MG63 (cell line): ENCODE measurements around the gene IGIP. TPM values are rescaled to one million over a fixed set of nuclear protein-coding genes. Genes with fewer than 3 reads are reported as not detected.

Source experiments
- DNase-seq: peaks from one replicate; pipeline ENCODE4 v3.0.0-alpha.2; 2020
- H3K27me3 ChIP-seq: fragments of 250-450 bp; sonication (Bioruptor Pico); 2 replicates; pipeline ENCODE4 v1.5.1; 2020; ENCODE audit warnings: mild to moderate bottlenecking, moderate library complexity
- H3K36me3 ChIP-seq: fragments of 250-450 bp; sonication (Bioruptor Pico); 2 replicates; pipeline ENCODE4 v1.5.1; 2020; ENCODE audit warnings: mild to moderate bottlenecking, moderate library complexity
- H3K4me3 ChIP-seq: fragments of 250-450 bp; sonication (Bioruptor Pico); 2 replicates; pipeline ENCODE4 v1.5.1; 2020; ENCODE audit warnings: mild to moderate bottlenecking, moderate library complexity
- H3K9me3 ChIP-seq: fragments of 250-450 bp; sonication (Bioruptor Pico); 2 replicates; pipeline ENCODE4 v1.5.1; 2020; ENCODE audit warnings: mild to moderate bottlenecking, moderate library complexity
- total RNA-seq: library from RNA; depleted of rRNA; stranded (reverse); fragments of >200 nt; shearing (Covaris generic); gene quantifications from 2 replicates; pipeline ENCODE4 v1.2.3, GENCODE V29; 2014; ENCODE audit warnings: low replicate concordance

IGIP gene
- total RNA-seq, 1 experiment from 2014 or later, result 1.4 TPM

DNA sequence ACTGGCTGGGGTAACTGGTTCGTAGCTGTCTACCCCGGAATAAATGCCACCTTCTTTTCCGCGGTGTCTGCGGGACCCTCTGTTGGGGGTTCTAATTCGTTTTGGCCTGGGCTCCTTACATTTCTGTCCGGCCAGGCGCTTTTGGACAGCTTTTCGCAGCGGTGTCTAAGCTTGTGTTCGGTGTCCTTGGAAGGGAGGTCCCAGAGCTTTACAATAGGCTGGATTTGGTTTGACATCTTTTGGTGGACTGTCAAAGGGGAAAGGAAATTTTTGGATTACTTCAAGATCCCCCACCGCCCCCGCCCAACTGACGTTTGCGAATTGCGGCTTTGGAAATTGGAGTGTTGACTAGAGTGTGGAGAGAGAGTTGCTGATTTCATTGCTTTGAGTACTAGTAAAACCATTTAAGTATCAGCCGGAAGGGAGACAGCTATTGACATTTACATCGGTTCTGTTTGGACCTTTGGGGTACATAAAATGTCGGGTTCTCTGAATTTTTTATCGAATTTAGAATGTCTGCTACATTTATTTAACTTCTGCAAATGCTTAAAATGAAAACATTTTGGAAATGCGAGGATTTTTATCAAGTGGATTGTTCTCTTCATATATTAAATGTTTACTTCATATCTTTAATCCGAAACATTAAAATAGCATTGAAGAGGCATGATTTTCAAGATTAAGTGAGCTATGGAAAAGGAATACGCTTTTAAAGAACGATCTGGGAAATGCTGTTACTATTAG lies 16.5 kb upstream of the IGIP start:
- DNase-seq, result peak; percentile 26
- H3K4me3 ChIP-seq, result peak overlapping the region; percentile 69
- H3K36me3 ChIP-seq, result no peaks in the 10 kb centered on the region
- H3K9me3 ChIP-seq, result no peaks in the 10 kb centered on the region
- H3K27me3 ChIP-seq, result no peaks in the 10 kb centered on the region

DNA sequence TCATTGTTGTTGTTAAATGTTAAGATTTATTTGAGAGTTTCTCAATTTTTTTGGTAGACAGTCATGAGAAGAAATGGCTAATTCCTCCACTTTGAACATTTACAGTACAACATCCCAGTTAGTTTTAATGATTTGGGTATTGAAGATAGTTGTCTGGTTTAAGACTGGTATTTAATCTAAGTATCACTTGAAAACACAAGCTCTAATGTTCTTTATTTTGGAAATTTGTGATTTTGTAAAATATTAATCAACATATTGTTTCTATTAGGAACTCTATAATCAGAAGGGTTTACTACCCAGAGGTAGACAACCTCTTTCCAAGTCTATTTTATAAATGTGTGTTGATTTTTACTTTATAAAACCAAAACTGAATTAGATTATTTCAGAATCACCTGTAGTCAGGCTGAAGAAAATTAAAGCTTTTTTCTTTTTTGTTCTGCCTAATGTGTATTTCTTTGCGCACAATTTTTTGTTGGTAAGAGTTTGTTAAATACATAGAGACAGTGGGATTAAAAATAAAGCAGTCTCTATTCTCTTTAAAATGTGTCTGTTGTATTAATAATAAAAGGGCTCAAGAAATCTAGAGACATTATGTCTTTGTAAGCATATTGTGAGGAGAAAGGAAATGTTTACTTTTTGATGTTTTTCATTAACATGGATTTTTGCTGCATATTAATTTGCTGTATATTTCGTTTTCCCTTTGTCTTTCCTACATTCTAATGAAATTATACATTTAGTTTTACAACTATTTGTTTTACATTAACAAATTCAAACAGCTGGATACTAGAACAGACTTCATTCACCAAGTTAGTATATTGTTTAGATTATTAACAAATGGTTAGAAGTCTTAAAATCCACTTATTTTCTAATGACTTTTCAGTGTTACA lies 15.7 kb upstream of the IGIP start:
- Histone ChIP-seq H3K4me3 (peak overlapping the region; percentile 69), H3K27me3 (no peaks in the 10 kb centered on the region), H3K36me3 (no peaks in the 10 kb centered on the region), H3K9me3 (no peaks in the 10 kb centered on the region)
- no peak for DNase-seq

DNA sequence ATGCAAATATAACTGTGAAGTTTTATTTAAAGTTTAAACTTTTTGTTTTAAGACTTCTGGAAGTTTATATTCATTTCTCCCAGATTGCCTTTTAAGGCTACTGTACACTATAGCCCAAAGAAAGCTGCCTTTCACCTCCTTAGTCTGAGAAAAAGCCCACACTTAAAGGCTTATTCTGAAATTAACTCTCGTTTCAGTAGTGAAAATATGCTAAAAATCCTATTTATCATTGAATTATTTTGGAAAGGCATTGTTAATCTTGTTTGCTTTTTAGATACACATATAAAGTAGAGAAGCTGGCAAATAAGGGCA lies 15.1 kb upstream of the IGIP start:
- Histone ChIP-seq H3K36me3 (peaks cover 5% of the 10 kb centered on the region; the same call in 1 of the 2 replicates), H3K9me3 (no peaks in the 10 kb centered on the region), H3K4me3 (no peak overlapping the region), H3K27me3 (no peaks in the 10 kb centered on the region)
- no peak for DNase-seq

DNA sequence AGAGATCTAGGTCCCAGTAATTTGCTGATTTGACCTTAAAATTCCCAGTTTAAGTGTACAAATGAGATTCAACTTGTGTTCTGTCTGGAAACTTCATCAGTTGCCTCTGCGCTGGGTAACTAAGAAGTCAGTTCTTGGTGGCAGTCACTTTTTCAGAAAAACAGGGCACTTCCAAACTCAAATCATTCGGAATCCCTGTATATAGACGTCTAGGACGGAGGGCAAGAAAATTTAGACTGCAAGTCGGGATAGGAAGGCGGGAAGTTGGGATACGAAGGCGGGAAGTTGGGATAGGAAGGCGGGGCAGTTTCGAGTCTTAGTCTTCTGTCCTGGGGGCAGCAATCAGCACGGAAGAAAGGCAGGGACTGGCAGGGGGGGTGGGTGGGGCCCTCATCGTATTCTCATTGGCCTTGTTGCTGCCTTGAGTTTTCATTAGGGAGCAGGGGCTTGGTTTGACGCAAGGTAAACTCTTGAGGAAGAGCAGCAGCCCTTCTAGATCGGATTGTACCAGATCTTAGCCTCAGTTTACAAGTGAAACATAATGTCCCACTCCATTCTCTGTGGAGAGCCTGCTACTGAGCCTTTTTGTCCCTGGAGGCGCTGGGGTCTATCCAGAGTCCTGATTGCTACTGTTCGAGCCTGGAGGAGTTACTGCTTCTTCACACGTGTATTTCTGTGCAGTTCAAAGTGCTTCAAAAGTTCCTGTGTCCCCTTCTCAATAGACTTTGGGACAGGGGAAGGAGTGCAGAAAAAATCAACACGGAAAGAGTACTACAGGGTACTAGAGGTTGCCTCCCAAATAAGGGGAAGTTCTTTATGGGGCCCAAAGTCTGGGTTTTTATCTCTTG lies 14.5 kb upstream of the IGIP start:
- Histone ChIP-seq H3K36me3 (peaks cover 8% of the 10 kb centered on the region; the same call in 1 of the 2 replicates), H3K27me3 (no peaks in the 10 kb centered on the region), H3K9me3 (no peaks in the 10 kb centered on the region), H3K4me3 (no peak overlapping the region)
- DNase-seq, result no peak

DNA sequence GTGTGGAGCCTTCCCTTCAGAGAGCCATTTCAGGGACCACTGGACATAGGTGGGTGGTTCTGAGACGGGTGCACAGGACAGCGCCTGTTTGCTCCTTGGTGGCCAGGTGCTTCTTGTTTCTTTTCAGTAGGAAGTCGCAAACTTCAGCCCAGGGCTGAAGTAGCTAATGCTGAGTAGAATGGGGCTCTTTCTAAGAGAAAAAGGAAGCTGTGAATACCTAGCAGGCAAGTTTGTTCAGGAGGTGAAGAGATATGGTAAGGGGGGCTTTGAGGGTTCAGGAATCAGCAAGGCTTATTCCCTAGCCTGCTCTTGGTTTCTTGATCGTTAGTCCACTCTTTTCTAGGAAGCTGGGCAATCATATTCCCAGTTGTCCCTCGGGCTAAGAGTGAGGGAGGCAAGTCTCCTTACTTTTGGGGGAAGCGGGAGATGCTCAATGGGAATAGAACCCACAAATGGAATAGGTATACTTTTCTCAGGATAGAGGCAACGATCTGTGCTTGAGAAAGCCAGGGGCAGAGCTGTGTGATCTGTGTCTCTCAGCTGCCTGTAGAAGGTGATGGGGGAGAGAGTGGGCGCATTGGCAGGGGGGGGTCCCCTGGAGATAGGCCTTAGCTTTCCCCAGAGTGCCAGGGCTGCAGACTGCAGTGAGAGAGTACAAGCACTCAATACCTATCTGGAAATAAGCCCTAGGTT lies 13.7 kb upstream of the IGIP start:
- Histone ChIP-seq H3K9me3 (no peaks in the 10 kb centered on the region), H3K27me3 (no peaks in the 10 kb centered on the region), H3K4me3 (no peak overlapping the region), H3K36me3 (peaks cover 10% of the 10 kb centered on the region; the same call in 1 of the 2 replicates)
- no peak for DNase-seq

DNA sequence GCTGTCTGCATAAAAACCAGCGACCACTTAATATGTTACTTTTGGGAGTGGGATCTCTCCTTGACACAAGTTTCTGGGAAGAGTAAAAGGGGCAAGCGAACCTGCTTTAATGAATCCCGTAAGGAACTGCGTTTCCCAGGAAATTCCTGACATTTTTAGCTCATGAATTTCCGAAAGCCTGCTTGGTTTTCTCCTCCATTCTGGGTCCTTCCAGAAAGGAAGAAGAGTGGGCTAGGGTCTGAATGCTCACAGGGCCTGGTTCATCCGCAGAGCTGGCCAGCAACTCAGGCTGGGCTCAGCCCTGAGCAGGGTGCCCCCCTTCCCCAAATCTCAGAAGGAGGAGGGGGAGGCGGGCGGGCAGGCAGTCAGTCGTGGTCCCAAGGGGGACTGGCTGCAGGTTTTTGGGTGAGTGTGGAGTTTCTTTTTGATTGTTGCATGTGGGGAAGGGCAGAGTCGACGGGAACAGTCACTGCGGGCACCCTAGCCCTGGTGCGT lies 13.0 kb upstream of the IGIP start:
- Histone ChIP-seq H3K36me3 (peaks cover 11% of the 10 kb centered on the region; the same call in 1 of the 2 replicates), H3K4me3 (peak overlapping the region; percentile 71; the same call in 1 of the 2 replicates), H3K27me3 (no peaks in the 10 kb centered on the region), H3K9me3 (no peaks in the 10 kb centered on the region)
- DNase-seq, result no peak

DNA sequence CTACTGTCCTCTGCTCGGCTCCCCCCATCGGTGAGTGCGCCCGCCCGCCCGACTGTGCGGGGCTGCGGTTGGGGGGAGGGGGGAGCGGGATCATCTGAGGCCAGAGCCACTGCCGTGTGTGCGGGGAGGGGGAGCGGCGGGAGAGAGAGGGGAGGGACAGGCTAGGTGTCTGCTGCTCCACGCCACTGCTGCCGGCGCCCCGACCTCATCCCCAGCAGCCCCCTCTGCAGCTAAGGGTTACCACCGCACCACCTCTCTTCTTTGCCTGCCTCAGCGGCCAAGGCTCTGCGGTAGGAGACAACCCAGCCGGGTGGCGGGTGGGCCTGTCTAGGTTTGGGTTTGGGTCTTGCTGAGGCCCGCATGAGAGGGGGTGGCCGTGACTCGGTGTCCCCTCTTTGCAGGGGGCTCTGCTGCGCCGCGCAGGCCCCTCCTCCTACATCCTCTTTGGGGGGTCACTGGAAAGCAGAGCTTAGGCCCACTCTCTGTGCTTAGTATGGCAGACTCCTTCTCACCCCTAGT lies 12.5 kb upstream of the IGIP start:
- DNase-seq, result peak; percentile 44
- no peaks in the 10 kb centered on the region for H3K9me3 ChIP-seq

DNA sequence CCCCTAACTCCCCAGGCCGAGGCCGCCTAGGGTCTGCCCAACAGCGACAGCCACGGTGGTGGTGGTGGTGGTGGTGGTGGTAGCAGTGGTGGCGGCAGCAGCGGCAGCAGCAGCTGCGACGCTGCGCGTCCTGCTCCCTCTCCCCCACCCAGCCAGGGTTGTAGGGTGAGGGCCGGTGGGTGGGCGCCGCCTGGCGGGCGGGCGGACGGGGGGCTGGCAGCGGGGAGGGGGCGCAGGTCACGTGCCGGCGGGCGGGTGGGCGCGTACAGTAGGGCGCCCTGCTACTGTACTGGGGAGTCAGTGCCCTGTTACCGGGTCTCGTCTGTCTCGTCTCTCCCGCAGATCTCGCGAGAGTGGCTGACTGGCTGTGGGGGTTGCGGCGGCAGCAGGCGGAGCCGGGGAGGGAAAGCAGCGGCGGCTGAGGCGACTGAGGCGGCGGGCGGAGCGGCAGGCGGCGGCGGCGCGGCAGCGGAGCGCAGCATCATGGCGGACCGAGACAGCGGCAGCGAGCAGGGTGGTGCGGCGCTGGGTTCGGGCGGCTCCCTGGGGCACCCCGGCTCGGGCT lies 12.0 kb upstream of the IGIP start, which contains the start of gene PURA:
TSS of gene PURA (plus strand) at position 411 of the 565 bp plus-strand sequence. CDS start at position 484, 73 bp downstream.
- H3K9me3 ChIP-seq, result no peaks in the 10 kb centered on the region
- H3K36me3 ChIP-seq, result peaks cover 14% of the 10 kb centered on the region; the same call in 1 of the 2 replicates
- no peaks in the 10 kb centered on the region for H3K27me3 ChIP-seq
- peak; percentile 98 for DNase-seq
- peak within 1 kb of the TSS; percentile 71 for H3K4me3 ChIP-seq

More for the DNA sequence above, 12.5 kb upstream of the IGIP start:
- Histone ChIP-seq H3K36me3 (peaks cover 14% of the 10 kb centered on the region; the same call in 1 of the 2 replicates), H3K4me3 (peak overlapping the region; percentile 71), H3K27me3 (no peaks in the 10 kb centered on the region)

DNA sequence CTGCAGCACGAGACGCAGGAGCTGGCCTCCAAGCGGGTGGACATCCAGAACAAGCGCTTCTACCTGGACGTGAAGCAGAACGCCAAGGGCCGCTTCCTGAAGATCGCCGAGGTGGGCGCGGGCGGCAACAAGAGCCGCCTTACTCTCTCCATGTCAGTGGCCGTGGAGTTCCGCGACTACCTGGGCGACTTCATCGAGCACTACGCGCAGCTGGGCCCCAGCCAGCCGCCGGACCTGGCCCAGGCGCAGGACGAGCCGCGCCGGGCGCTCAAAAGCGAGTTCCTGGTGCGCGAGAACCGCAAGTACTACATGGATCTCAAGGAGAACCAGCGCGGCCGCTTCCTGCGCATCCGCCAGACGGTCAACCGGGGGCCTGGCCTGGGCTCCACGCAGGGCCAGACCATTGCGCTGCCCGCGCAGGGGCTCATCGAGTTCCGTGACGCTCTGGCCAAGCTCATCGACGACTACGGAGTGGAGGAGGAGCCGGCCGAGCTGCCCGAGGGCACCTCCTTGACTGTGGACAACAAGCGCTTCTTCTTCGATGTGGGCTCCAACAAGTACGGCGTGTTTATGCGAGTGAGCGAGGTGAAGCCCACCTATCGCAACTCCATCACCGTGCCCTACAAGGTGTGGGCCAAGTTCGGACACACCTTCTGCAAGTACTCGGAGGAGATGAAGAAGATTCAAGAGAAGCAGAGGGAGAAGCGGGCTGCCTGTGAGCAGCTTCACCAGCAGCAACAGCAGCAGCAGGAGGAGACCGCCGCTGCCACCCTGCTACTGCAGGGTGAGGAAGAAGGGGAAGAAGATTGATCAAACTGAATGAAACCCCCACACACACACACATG lies 11.2 kb upstream of the IGIP start:
- Histone ChIP-seq H3K27me3 (no peaks in the 10 kb centered on the region), H3K9me3 (no peaks in the 10 kb centered on the region), H3K36me3 (peaks cover 14% of the 10 kb centered on the region; the same call in 1 of the 2 replicates), H3K4me3 (peak overlapping the region; percentile 71)
- peak; percentile 79 for DNase-seq

DNA sequence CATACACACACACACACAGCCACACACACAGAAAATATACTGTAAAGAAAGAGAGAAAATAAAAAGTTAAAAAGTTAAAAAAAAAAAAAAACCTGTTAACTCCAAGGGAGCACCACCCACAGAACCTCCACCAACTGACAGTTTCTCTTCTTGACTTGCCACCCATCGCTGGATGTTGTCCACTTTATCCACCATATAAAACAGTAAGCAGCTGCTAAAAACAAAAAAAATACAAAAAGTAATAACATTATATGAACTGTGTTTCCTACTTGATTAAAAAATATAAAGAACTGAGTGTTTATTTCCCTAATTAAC lies 10.6 kb upstream of the IGIP start:
- Histone ChIP-seq H3K36me3 (peaks cover 14% of the 10 kb centered on the region; the same call in 1 of the 2 replicates), H3K27me3 (no peaks in the 10 kb centered on the region), H3K9me3 (no peaks in the 10 kb centered on the region), H3K4me3 (peak overlapping the region; percentile 71)
- no peak for DNase-seq

DNA sequence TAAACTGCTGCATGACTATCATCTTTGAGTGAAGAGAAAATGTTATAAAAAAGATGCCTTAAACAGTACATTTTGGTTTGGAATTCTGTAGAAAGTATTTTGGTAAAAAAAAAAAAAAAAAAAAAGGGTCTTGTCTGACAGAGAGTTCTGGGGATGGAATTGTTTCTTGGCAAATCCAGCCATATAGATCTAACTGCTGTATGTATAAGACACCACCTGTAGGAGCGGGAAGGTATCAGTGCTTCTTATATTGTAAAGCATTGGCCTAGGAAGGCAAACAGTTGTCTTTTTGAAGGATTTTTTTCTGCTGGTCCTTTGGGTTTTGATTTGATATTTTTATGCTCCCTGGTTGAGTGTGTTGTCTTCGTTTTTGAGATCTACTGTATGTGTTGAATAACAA lies 9.0 kb upstream of the IGIP start:
- H3K9me3 ChIP-seq, result no peaks in the 10 kb centered on the region
- no peaks in the 10 kb centered on the region for H3K27me3 ChIP-seq
- peaks cover 14% of the 10 kb centered on the region; the same call in 1 of the 2 replicates for H3K36me3 ChIP-seq
- no peak for DNase-seq
- no peak overlapping the region for H3K4me3 ChIP-seq

DNA sequence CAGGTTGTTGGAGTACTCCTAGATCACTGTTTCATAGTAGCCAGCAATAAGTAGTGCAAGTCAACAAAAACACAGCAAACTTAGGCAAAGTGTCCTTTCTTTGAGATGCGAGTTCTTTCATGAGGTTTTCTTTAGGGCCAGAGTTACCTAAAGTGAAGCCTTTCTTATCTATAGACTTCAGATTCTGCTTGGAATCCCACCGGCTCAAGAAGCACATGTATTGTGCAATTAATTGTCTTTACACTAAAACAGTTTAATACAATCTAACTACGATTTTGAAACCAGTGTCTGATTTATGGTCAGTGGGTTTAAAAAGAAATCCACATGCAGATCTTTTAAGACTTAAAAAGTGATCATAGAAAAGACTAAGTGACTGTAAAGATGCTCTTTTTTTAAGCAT lies 8.2 kb upstream of the IGIP start:
- H3K4me3 ChIP-seq, result no peak overlapping the region
- H3K9me3 ChIP-seq, result no peaks in the 10 kb centered on the region
- peaks cover 14% of the 10 kb centered on the region; the same call in 1 of the 2 replicates for H3K36me3 ChIP-seq
- no peak for DNase-seq
- no peaks in the 10 kb centered on the region for H3K27me3 ChIP-seq

DNA sequence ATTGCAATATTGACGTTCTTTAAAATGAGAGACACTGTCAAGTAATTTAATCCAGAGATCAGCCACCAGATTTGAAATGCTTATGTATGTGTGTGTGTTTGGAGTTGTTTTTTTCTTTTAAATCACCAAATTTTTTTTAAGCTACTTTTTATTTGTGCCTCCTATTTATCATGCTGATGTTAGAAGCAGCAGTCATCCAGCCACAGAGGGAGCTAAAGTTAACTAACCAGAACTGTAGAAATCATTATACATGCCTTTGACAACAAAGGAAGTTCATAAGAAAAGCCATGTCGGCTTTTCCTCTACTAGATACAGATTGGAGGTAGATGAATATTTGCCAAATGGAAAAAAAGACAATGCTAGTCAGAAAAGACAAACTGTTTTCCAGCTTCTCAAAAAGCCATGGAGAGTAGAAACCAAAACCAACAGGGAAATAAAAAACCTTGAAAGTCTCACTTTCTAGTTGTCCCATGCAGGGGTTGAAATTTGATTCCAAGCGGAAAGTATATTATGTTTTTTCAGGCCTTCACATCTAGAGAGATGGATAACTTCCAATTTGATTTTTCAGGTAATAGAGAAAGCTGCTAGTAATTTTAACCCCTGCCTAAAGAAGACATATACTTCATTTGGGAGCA lies 7.3 kb upstream of the IGIP start:
- no peak overlapping the region for H3K4me3 ChIP-seq
- no peak for DNase-seq
- peaks cover 14% of the 10 kb centered on the region; the same call in 1 of the 2 replicates for H3K36me3 ChIP-seq

DNA sequence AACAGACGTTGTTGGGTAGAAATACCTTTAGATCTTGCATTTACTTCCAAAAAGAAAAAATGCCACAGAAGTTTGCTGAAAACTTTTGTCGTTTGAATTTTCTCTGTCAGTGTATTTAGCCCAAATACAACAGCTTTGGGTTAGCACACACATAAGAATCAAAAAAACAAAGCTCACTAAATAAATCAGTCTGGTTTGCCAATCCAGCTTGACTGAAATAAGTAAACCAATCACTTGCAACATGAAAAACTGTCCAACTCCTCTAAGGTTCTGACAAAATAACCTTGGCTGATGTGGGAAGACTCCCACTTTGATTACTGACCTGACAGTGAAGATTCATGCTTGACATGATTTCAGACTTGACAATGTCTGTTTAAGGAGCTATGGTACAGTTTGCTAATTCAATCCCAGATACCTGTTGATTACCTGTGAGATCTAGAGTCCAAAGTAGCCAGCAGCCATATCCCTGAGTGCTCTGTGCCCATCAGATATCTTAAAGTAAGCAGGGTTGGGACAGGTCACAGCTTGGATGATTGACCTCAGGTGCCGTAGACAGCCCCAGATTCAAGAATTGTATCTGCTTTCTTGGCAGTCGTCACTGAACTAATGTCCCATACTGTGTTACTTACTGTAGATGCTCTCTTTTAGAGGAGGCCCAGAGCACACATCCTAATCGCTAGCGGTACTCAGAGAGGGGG lies 727 bp downstream of the IGIP start:
- no peak overlapping the region for H3K4me3 ChIP-seq
- H3K9me3 ChIP-seq, result no peaks in the 10 kb centered on the region
- H3K27me3 ChIP-seq, result no peaks in the 10 kb centered on the region
- no peaks in the 10 kb centered on the region for H3K36me3 ChIP-seq
- DNase-seq, result no peak

More for the DNA sequence above, 7.3 kb upstream of the IGIP start:
- no peaks in the 10 kb centered on the region for H3K27me3 ChIP-seq
- H3K9me3 ChIP-seq, result no peaks in the 10 kb centered on the region
